Esophagus muscularis mucosa (tissue), 4 donors: ENCODE measurements around the gene LMO3. TPM values are rescaled to one million over a fixed set of nuclear protein-coding genes. Genes with fewer than 3 reads are reported as not detected.

ENCODE experiments used
- DNase-seq: peaks from one replicate; pipeline ENCODE4 v3.0.0-alpha.2; 2017; ENCODE audit errors: extremely low spot score
- H3K27ac ChIP-seq, 4 donors: fragments of 200-600 bp; sonication (generic); replicated peaks in 1 of 4; 1 replicate in 3 of 4; 2 replicates in 1 of 4; pipeline ENCODE4 v1.5.1; 2016 to 2019; ENCODE audit warnings: mild to moderate bottlenecking in 1 of 4
- H3K27me3 ChIP-seq, 4 donors: fragments of 200-600 bp; sonication (generic); one replicate each; pipeline versions ENCODE4 v1.5.1 to v1.6.0; 2016 to 2019
- H3K36me3 ChIP-seq, 4 donors: fragments of 200-600 bp; sonication (generic); one replicate each; pipeline ENCODE4 v1.5.1; 2016 to 2019
- H3K4me1 ChIP-seq, 4 donors: fragments of 200-600 bp; sonication (generic); one replicate each; pipeline ENCODE4 v1.5.1; 2016 to 2019
- H3K4me3 ChIP-seq, 4 donors: fragments of 200-600 bp; sonication (generic); 1 replicate in 2 of 4; 2 replicates in 2 of 4; pipeline ENCODE4 v1.5.1; 2016 to 2019; ENCODE audit warnings: mild to moderate bottlenecking in 4 of 4, moderate library complexity in 1 of 4
- H3K9me3 ChIP-seq, 4 donors: fragments of 200-600 bp; sonication (generic); 1 replicate in 3 of 4; 2 replicates in 1 of 4; pipeline ENCODE4 v1.5.1; 2016 to 2019
- CTCF ChIP-seq, 3 experiments: fragments of 200-600 bp in 2 of 3; fragments of 450-650 bp in 1 of 3; sonication (generic) in 2 of 3; IDR thresholded peaks; one replicate each; pipeline ENCODE4 v1.5.1; 2017 to 2019; ENCODE audit warnings: antibody characterized with exemption in 3 of 3, mild to moderate bottlenecking in 2 of 3, moderate library complexity in 1 of 3
- EP300 ChIP-seq: sonication (generic); formaldehyde crosslinking; IDR thresholded peaks from one replicate; pipeline ENCODE4 v1.6.1; 2017; ENCODE audit warnings: antibody characterized with exemption
- POLR2A ChIP-seq: fragments of 450-650 bp; IDR thresholded peaks from one replicate; pipeline ENCODE4 v1.6.1; 2017; ENCODE audit warnings: antibody characterized with exemption, moderate library complexity, mild to moderate bottlenecking, low read depth
- POLR2AphosphoS5 ChIP-seq, 2 donors: sonication (generic); formaldehyde crosslinking; IDR thresholded peaks; one replicate each; pipeline ENCODE4 v1.6.1; 2017; ENCODE audit warnings: antibody characterized with exemption in 2 of 2
- WGBS: methylation state at CpG from one replicate; pipeline ENCODE4 v1.1.5; 2018; 5-methylcytosine and 5-hydroxymethylcytosine counted together
- intact Hi-C: fragments of 100-400 bp; cut with DNase I; formaldehyde crosslinking; loops from one replicate; pipeline ENCODE4 v1.15.1; 2023
- total RNA-seq, 4 donors: library from RNA; depleted of rRNA; stranded (reverse); fragments of >200 nt; gene quantifications; one replicate each; pipeline versions ENCODE4 v1.1.0 to v1.2.1, GENCODE V29; 2016

The LMO3 gene
- total RNA-seq, 4 donors from 2014 or later = 66.1 to 152 (median 138) TPM

DNA sequence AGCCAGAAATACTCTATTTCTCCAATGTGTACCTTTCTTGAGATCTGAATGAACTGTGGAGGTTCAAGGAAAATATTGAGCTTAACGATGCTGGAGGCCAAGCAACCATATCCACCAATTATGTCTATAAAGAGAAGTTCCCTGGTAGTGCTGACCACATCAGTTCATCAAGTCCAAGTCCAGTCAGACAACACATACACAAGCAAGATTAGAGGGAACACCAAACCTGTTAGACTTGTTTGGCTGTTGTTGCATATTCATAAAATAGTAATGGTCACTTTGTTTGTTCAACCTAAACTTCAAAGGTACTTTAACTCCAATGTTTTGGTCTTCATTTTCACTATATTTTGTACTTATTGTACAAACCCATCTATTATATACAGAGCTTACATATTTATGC lies 81.6 kb downstream of the LMO3 start:
- intact Hi-C loops = no loop called here
- no peaks in the 10 kb centered on the region for H3K27me3 ChIP-seq
- no peak for DNase-seq
- H3K4me3 ChIP-seq = no peak overlapping the region
- no peak overlapping the region for H3K27ac ChIP-seq
- 88% methylated on average over 1 of the region's 1 CpG for WGBS
- TF ChIP-seq POLR2AphosphoS5 (IDR thresholded peaks at IDR 0.05) (no peak), EP300 (no peak), POLR2A (no peak), CTCF (IDR thresholded peaks at IDR 0.05) (no peak)
- H3K36me3 ChIP-seq = no peaks in the 10 kb centered on the region
- no peaks in the 10 kb centered on the region for H3K9me3 ChIP-seq
- H3K4me1 ChIP-seq = peaks cover 0 to 8% (median 6%) of the 10 kb centered on the region in 4 donors

DNA sequence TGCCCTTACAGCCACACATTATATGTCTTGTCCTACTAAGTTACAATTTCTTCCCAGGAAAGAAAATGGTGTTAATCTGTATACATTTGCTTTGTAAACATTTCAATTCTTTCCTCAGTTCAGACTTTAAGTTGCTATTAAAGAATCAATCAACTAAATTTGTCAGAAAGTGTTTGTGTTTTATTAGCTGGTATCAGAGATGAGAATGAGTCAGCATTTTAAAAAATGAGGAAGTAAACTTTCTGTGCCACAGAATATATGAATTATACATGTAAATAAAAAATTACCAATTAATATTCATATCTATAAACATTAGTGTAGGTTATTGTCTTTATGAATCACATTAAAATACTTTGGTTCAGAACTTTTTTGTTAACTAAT lies 82.0 kb downstream of the LMO3 start:
- DNase-seq = no peak
- H3K36me3 ChIP-seq = no peaks in the 10 kb centered on the region
- TF ChIP-seq POLR2A (no peak), EP300 (no peak), CTCF (IDR thresholded peaks at IDR 0.05) (no peak), POLR2AphosphoS5 (IDR thresholded peaks at IDR 0.05) (no peak)
- H3K4me1 ChIP-seq = peaks cover 0 to 8% (median 6%) of the 10 kb centered on the region in 4 donors
- H3K4me3 ChIP-seq = no peak overlapping the region
- H3K27ac ChIP-seq = no peak overlapping the region
- intact Hi-C loops = no loop called here
- H3K9me3 ChIP-seq = no peaks in the 10 kb centered on the region
- no peaks in the 10 kb centered on the region for H3K27me3 ChIP-seq

- H3K4me1 ChIP-seq = peaks cover 0 to 8% (median 6%) of the 10 kb centered on the region in 4 donors
- intact Hi-C loops = no loop called here
- H3K27ac ChIP-seq = no peak overlapping the region
- no peak for DNase-seq
- no peaks in the 10 kb centered on the region for H3K27me3 ChIP-seq
- H3K36me3 ChIP-seq = no peaks in the 10 kb centered on the region
- WGBS = 80% methylated on average over 5 of the region's 5 CpGs
- no peaks in the 10 kb centered on the region for H3K9me3 ChIP-seq
- TF ChIP-seq CTCF (IDR thresholded peaks at IDR 0.05) (no peak), EP300 (no peak), POLR2AphosphoS5 (IDR thresholded peaks at IDR 0.05) (no peak), POLR2A (no peak)
- no peak overlapping the region for H3K4me3 ChIP-seq
Observed at GRCh38 chr12:16523284-16523950, 82.5 kb downstream of the LMO3 start.

DNA sequence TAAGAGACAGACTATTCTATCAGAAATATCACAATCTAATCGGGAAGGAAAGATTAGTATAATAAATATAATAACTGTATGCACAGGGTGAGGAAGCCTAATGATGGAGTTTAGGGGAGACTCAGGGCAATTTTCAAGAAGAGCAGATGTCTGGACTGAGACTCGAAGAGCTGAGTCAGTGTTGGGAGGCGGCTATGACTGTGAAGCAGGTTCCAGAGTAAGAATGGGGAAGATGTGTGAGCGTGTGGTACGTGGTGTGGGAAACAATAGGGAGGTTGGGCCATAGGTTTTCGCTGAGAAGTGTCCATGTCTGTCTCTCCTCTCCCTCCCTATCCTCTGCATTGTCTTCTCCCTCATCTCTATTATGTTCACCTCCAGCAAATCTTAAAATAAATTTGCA lies 85.6 kb downstream of the LMO3 start:
- Histone ChIP-seq H3K36me3 (no peaks in the 10 kb centered on the region), H3K27ac (no peak overlapping the region)
- no peak for DNase-seq

More for the DNA sequence above, 85.6 kb downstream of the LMO3 start:
- intact Hi-C loops = no loop called here
- Histone ChIP-seq H3K9me3 (no peaks in the 10 kb centered on the region), H3K4me3 (no peak overlapping the region), H3K27me3 (no peaks in the 10 kb centered on the region), H3K4me1 (no peaks in the 10 kb centered on the region)
- WGBS = 80% methylated on average over 6 of the region's 6 CpGs
- TF ChIP-seq EP300 = no peak
- TF ChIP-seq CTCF (IDR thresholded peaks at IDR 0.05) = no peak
- no peak for TF ChIP-seq POLR2AphosphoS5 (IDR thresholded peaks at IDR 0.05)
- no peak for TF ChIP-seq POLR2A
